A673 (cell line): Measurements from ENCODE around the gene RASA3.

Experiments
- EZH2 ChIP-seq: fragments of 200-600 bp; sonication (generic); IDR thresholded peaks from 2 replicates; pipeline ENCODE4 v1.6.1; 2017; ENCODE audit warnings: borderline replicate concordance, low read depth, mild to moderate bottlenecking, mixed read lengths, antibody characterized with exemption, low read length; ENCODE audit not compliant: poor library complexity, severe bottlenecking
- TF ChIP-seq, protein P1 (sequence below): fragments of 300-800, 200-600 bp; sonication (generic); conservative IDR thresholded peaks from 2 replicates; pipeline ENCODE4 v1.5.1; 2017; ENCODE audit warnings: low read depth, mild to moderate bottlenecking, antibody characterized with exemption, low read length, moderate library complexity, mixed read lengths

DNA sequence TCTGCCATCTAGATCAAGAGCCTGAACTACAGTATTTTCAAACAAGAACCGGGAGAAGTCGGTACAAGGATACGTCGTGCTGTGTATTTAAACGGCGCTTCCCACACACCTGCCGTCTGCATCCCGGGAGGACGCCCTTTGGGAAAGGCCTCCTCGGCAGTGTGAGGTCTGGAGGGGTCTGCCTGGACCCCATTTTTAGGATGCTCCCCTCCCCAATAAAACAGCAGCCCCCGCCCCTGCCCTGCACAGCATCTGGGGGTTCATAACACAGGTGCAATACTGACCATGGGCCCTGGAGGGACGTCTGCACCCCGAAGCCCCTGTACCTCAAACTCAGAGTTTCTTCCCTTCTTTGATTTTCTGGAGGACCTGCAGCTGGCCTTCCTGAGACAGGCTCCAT, 154.4 kb downstream of the RASA3 start:
- TF ChIP-seq, protein P1, sequence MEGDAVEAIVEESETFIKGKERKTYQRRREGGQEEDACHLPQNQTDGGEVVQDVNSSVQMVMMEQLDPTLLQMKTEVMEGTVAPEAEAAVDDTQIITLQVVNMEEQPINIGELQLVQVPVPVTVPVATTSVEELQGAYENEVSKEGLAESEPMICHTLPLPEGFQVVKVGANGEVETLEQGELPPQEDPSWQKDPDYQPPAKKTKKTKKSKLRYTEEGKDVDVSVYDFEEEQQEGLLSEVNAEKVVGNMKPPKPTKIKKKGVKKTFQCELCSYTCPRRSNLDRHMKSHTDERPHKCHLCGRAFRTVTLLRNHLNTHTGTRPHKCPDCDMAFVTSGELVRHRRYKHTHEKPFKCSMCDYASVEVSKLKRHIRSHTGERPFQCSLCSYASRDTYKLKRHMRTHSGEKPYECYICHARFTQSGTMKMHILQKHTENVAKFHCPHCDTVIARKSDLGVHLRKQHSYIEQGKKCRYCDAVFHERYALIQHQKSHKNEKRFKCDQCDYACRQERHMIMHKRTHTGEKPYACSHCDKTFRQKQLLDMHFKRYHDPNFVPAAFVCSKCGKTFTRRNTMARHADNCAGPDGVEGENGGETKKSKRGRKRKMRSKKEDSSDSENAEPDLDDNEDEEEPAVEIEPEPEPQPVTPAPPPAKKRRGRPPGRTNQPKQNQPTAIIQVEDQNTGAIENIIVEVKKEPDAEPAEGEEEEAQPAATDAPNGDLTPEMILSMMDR = no peak
- no peak for TF ChIP-seq EZH2
